Glutamatergic neuron (in vitro differentiated cells): ENCODE measurements around the gene PCDHA3. TPM values are rescaled to one million over a fixed set of nuclear protein-coding genes. Genes with fewer than 3 reads are reported as not detected.
"Not testable (repeated sequence)": the region's sequence is repeated elsewhere in the genome, so short reads cannot be mapped to it uniquely, and the experiment has no call there.

Experiments
- DNase-seq: peaks from one replicate; pipeline ENCODE4 v3.0.0; 2022
- H3K27ac Mint-ChIP-seq: one replicate; pipeline ENCODE4 v1.8.0; 2020; ENCODE audit warnings: mild to moderate bottlenecking, mixed read lengths, inconsistent platforms; ENCODE audit not compliant: unreplicated experiment
- H3K27me3 Mint-ChIP-seq: one replicate; pipeline ENCODE4 v1.8.0; 2020; ENCODE audit warnings: mild to moderate bottlenecking, moderate library complexity, mixed read lengths, inconsistent platforms; ENCODE audit not compliant: unreplicated experiment
- H3K36me3 Mint-ChIP-seq: one replicate; pipeline ENCODE4 v1.8.0; 2020; ENCODE audit warnings: mild to moderate bottlenecking, mixed read lengths, inconsistent platforms; ENCODE audit not compliant: unreplicated experiment
- H3K4me1 Mint-ChIP-seq: one replicate; pipeline ENCODE4 v1.8.0; 2020; ENCODE audit warnings: mild to moderate bottlenecking, low read depth, mixed read lengths, inconsistent platforms; ENCODE audit not compliant: unreplicated experiment
- H3K4me3 Mint-ChIP-seq: one replicate; pipeline ENCODE4 v1.8.0; 2020; ENCODE audit warnings: mild to moderate bottlenecking, mixed read lengths, inconsistent platforms; ENCODE audit not compliant: unreplicated experiment
- H3K9me3 Mint-ChIP-seq: one replicate; pipeline ENCODE4 v1.8.0; 2020; ENCODE audit warnings: mild to moderate bottlenecking, moderate library complexity, mixed read lengths, inconsistent platforms; ENCODE audit not compliant: unreplicated experiment
- CTCF ChIP-seq: fragments of 200-600 bp; sonication (generic); IDR thresholded peaks from one replicate; pipeline ENCODE4 v1.5.0; 2021; ENCODE audit not compliant: partially characterized antibody, unreplicated experiment
- total RNA-seq: library from RNA; stranded (reverse); fragmentation: NEBNext Ultra II Directional; extraction: Animal tissue kit (Norgen Biotek cat#: 25700); gene quantifications from one replicate; pipeline ENCODE4 v1.2.1, GENCODE V29; 2021; ENCODE audit not compliant: unreplicated experiment

PCDHA3 gene
- total RNA-seq, 1 donor from 2014 or later: 17.9 TPM

GRCh38 chr5:140823475-140823874 is 22.6 kb downstream of the PCDHA3 start:
- peaks cover 28% of the 10 kb centered on the region for H3K36me3 Mint-ChIP-seq

DNA sequence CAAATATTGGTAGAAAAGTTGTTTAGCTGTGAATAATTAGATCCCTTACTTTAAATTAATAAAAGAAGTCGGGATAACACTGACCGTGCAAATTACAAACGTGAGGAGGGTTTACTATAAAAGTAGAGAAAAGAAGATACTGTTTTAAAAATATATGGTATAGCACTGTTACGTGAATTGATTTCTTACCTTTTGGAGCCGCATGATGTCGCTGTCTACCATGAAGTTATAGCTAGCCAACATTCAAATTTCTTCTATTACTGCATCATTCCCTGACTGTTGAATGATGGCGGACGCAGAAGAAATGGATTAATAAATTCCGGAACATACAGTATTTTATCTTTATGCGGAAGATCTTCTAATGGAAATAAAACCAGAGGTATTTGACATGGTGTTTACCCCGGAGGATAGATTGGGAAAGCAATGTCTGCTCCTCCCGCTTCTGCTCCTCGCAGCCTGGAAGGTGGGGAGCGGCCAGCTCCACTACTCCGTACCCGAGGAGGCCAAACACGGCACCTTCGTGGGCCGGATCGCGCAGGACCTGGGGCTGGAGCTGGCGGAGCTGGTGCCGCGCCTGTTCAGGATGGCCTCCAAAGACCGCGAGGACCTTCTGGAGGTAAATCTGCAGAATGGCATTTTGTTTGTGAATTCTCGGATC is 27.0 kb downstream of the PCDHA3 start, which contains the start of gene PCDHA6:
TSS of gene PCDHA6 (plus strand) at position 257 of the 658 bp plus-strand sequence. CDS start at position 389, 132 bp downstream.
- peak within 1 kb of the TSS; percentile 99 for H3K27ac Mint-ChIP-seq
- H3K9me3 Mint-ChIP-seq: peaks cover 28% of the 10 kb centered on the region
- peaks cover 9% of the 10 kb centered on the region for H3K27me3 Mint-ChIP-seq
- peaks cover 8% of the 10 kb centered on the region for H3K4me1 Mint-ChIP-seq
- no peak for DNase-seq
- peak; percentile 35 for TF ChIP-seq CTCF
- H3K36me3 Mint-ChIP-seq: peaks cover 49% of the 10 kb centered on the region
- peak within 1 kb of the TSS; percentile 97 for H3K4me3 Mint-ChIP-seq

More at GRCh38 chr5:140823475-140823874, 22.6 kb downstream of the PCDHA3 start:
- H3K4me3 Mint-ChIP-seq: no peak overlapping the region
- H3K4me1 Mint-ChIP-seq: peaks cover 3% of the 10 kb centered on the region
- H3K27ac Mint-ChIP-seq: no peak overlapping the region
- no peak for TF ChIP-seq CTCF
- DNase-seq: no peak
- H3K27me3 Mint-ChIP-seq: peaks cover 6% of the 10 kb centered on the region
- H3K9me3 Mint-ChIP-seq: peaks cover 18% of the 10 kb centered on the region

GRCh38 chr5:140828362-140828737 is 27.5 kb downstream of the PCDHA3 start:
- peaks cover 51% of the 10 kb centered on the region for H3K36me3 Mint-ChIP-seq
- peaks cover 8% of the 10 kb centered on the region for H3K4me1 Mint-ChIP-seq
- peak; percentile 43 for DNase-seq
- peaks cover 9% of the 10 kb centered on the region for H3K27me3 Mint-ChIP-seq
- H3K27ac Mint-ChIP-seq: peak overlapping the region; percentile 99
- peak; percentile 5 for TF ChIP-seq CTCF
- peak overlapping the region; percentile 97 for H3K4me3 Mint-ChIP-seq
- peaks cover 31% of the 10 kb centered on the region for H3K9me3 Mint-ChIP-seq

DNA sequence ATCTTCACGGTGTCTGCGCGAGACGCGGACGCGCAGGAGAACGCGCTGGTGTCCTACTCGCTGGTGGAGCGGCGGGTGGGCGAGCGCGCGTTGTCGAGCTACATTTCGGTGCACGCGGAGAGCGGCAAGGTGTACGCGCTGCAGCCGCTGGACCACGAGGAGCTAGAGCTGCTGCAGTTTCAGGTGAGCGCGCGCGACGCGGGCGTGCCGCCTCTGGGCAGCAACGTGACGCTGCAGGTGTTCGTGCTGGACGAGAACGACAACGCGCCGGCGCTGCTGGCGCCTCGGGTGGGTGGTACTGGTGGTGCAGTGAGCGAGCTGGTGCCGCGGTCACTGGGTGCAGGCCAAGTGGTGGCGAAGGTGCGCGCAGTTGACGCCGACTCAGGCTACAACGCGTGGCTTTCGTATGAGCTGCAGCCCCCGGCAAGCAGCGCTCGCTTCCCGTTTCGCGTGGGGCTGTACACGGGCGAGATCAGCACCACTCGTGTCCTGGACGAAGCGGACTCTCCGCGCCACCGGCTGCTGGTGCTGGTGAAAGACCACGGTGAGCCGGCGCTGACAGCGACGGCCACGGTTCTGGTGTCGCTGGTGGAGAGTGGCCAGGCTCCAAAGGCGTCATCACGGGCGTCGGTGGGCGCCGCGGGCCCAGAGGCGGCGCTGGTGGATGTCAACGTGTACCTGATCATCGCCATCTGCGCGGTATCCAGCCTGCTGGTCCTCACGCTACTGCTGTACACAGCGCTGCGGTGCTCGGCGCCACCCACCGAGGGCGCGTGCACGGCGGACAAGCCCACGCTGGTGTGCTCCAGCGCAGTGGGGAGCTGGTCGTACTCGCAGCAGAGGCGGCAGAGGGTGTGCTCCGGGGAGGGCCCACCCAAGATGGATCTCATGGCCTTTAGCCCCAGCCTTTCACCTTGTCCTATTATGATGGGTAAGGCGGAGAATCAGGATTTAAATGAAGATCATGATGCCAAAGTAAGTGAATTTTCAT is 28.9 kb downstream of the PCDHA3 start:
- peaks cover 13% of the 10 kb centered on the region for H3K27me3 Mint-ChIP-seq

GRCh38 chr5:140833993-140834392 is 33.1 kb downstream of the PCDHA3 start, which contains the start of gene PCDHA7:
Gene PCDHA7, plus strand, starts transcription at chr5:140834269. Its CDS starts 115 bp downstream, at chr5:140834384.
- H3K27me3 Mint-ChIP-seq: peaks cover 5% of the 10 kb centered on the region
- H3K9me3 Mint-ChIP-seq: peaks cover 22% of the 10 kb centered on the region
- peaks cover 2% of the 10 kb centered on the region for H3K4me1 Mint-ChIP-seq
- peak within 1 kb of the TSS; percentile 88 for H3K4me3 Mint-ChIP-seq
- TF ChIP-seq CTCF: no peak
- peaks cover 56% of the 10 kb centered on the region for H3K36me3 Mint-ChIP-seq
- H3K27ac Mint-ChIP-seq: peak within 1 kb of the TSS; percentile 92
- DNase-seq: no peak

More for the DNA sequence above, 28.9 kb downstream of the PCDHA3 start:
- not testable (repeated sequence) for H3K4me1 Mint-ChIP-seq, H3K4me3 Mint-ChIP-seq, DNase-seq, H3K27ac Mint-ChIP-seq
- Mint-ChIP-seq H3K9me3 (peaks cover 35% of the 10 kb centered on the region), H3K36me3 (peaks cover 55% of the 10 kb centered on the region)

- not testable (repeated sequence) for H3K4me1 Mint-ChIP-seq, H3K27me3 Mint-ChIP-seq, DNase-seq
- peaks cover 51% of the 10 kb centered on the region for H3K36me3 Mint-ChIP-seq
- H3K27ac Mint-ChIP-seq: peak overlapping the region; percentile 92
- H3K9me3 Mint-ChIP-seq: peaks cover 22% of the 10 kb centered on the region
- peak overlapping the region; percentile 88 for H3K4me3 Mint-ChIP-seq
Measured at GRCh38 chr5:140834439-140835008, 33.7 kb downstream of the PCDHA3 start.
